ENCODE measurements around the gene NANOG.
"Not testable (repeated sequence)": the region's sequence is repeated elsewhere in the genome, so short reads cannot be mapped to it uniquely, and the experiment has no call there.

NANOG gene

GRCh38 chr12:7787574-7788293, 1.5 kb upstream of the NANOG start:
- Mint-ChIP-seq H3K36me3 (ENCODE audit: low read depth) (no peaks in the 10 kb centered on the region), H3K27ac (no peak overlapping the region), H3K4me3 (no peak overlapping the region), H3K9me3 (no peaks in the 10 kb centered on the region), H3K4me1 (ENCODE audit: low read depth) (no peaks in the 10 kb centered on the region), H3K27me3 (no peaks in the 10 kb centered on the region)

GRCh38 chr12:7788294-7788660, 925 bp upstream of the NANOG start:
- H3K27me3 Mint-ChIP-seq = no peaks in the 10 kb centered on the region
- H3K9me3 Mint-ChIP-seq = no peaks in the 10 kb centered on the region
- no peaks in the 10 kb centered on the region for H3K4me1 Mint-ChIP-seq (ENCODE audit: low read depth)
- H3K4me3 Mint-ChIP-seq = no peak overlapping the region
- H3K27ac Mint-ChIP-seq = no peak overlapping the region
- no peaks in the 10 kb centered on the region for H3K36me3 Mint-ChIP-seq (ENCODE audit: low read depth)

- Mint-ChIP-seq H3K27ac (no peak overlapping the region), H3K9me3 (no peaks in the 10 kb centered on the region), H3K27me3 (no peaks in the 10 kb centered on the region), H3K36me3 (ENCODE audit: low read depth) (no peaks in the 10 kb centered on the region), H3K4me1 (ENCODE audit: low read depth) (no peaks in the 10 kb centered on the region), H3K4me3 (no peak overlapping the region)
These were observed 4.0 kb downstream of the NANOG start for GRCh38 chr12:7793211-7793610.

GRCh38 chr12:7797269-7797668, 8.1 kb downstream of the NANOG start:
- not testable (repeated sequence) for H3K9me3 Mint-ChIP-seq; H3K36me3 Mint-ChIP-seq (ENCODE audit: low read depth); H3K4me3 Mint-ChIP-seq; H3K27ac Mint-ChIP-seq; H3K4me1 Mint-ChIP-seq (ENCODE audit: low read depth); H3K27me3 Mint-ChIP-seq

GRCh38 chr12:7797698-7798398, 8.6 kb downstream of the NANOG start:
- H3K4me3 Mint-ChIP-seq = no peak overlapping the region
- no peaks in the 10 kb centered on the region for H3K4me1 Mint-ChIP-seq (ENCODE audit: low read depth)
- no peak overlapping the region for H3K27ac Mint-ChIP-seq
- no peaks in the 10 kb centered on the region for H3K36me3 Mint-ChIP-seq (ENCODE audit: low read depth)
- no peaks in the 10 kb centered on the region for H3K9me3 Mint-ChIP-seq
- H3K27me3 Mint-ChIP-seq = no peaks in the 10 kb centered on the region

GRCh38 chr12:7798750-7799308, 9.6 kb downstream of the NANOG start:
- not testable (repeated sequence) for H3K27ac Mint-ChIP-seq; H3K27me3 Mint-ChIP-seq; H3K4me1 Mint-ChIP-seq (ENCODE audit: low read depth); H3K9me3 Mint-ChIP-seq; H3K4me3 Mint-ChIP-seq; H3K36me3 Mint-ChIP-seq (ENCODE audit: low read depth)

GRCh38 chr12:7801460-7801859, 12.3 kb downstream of the NANOG start:
- no peaks in the 10 kb centered on the region for H3K27me3 Mint-ChIP-seq
- H3K27ac Mint-ChIP-seq = no peak overlapping the region
- no peaks in the 10 kb centered on the region for H3K36me3 Mint-ChIP-seq (ENCODE audit: low read depth)

GRCh38 chr12:7806319-7806718, 17.1 kb downstream of the NANOG start:
- H3K4me3 Mint-ChIP-seq; H3K9me3 Mint-ChIP-seq; H3K27me3 Mint-ChIP-seq; H3K4me1 Mint-ChIP-seq (ENCODE audit: low read depth); H3K36me3 Mint-ChIP-seq (ENCODE audit: low read depth); H3K27ac Mint-ChIP-seq: not testable (repeated sequence)

More at GRCh38 chr12:7801460-7801859, 12.3 kb downstream of the NANOG start:
- H3K9me3 Mint-ChIP-seq = no peaks in the 10 kb centered on the region
- no peak overlapping the region for H3K4me3 Mint-ChIP-seq
- no peaks in the 10 kb centered on the region for H3K4me1 Mint-ChIP-seq (ENCODE audit: low read depth)

GRCh38 chr12:7806863-7807487, 17.8 kb downstream of the NANOG start:
- H3K9me3 Mint-ChIP-seq = no peaks in the 10 kb centered on the region
- no peak overlapping the region for H3K27ac Mint-ChIP-seq
- H3K27me3 Mint-ChIP-seq = peaks cover 4% of the 10 kb centered on the region
- no peaks in the 10 kb centered on the region for H3K36me3 Mint-ChIP-seq (ENCODE audit: low read depth)
- H3K4me3 Mint-ChIP-seq = no peak overlapping the region
- H3K4me1 Mint-ChIP-seq (ENCODE audit: low read depth) = no peaks in the 10 kb centered on the region

- not testable (repeated sequence) for H3K27ac Mint-ChIP-seq; H3K4me3 Mint-ChIP-seq; H3K36me3 Mint-ChIP-seq (ENCODE audit: low read depth); H3K9me3 Mint-ChIP-seq; H3K4me1 Mint-ChIP-seq (ENCODE audit: low read depth); H3K27me3 Mint-ChIP-seq
These were observed 36.6 kb downstream of the NANOG start for GRCh38 chr12:7825754-7826153.

GRCh38 chr12:7829737-7830136, 40.5 kb downstream of the NANOG start:
- H3K27me3 Mint-ChIP-seq = not testable (repeated sequence)

GRCh38 chr12:7832059-7832696, 43.0 kb downstream of the NANOG start:
- Mint-ChIP-seq H3K36me3 (ENCODE audit: low read depth) (no peaks in the 10 kb centered on the region), H3K4me1 (ENCODE audit: low read depth) (peaks cover 5% of the 10 kb centered on the region), H3K27me3 (no peaks in the 10 kb centered on the region), H3K27ac (no peak overlapping the region), H3K9me3 (no peaks in the 10 kb centered on the region), H3K4me3 (no peak overlapping the region)

More at GRCh38 chr12:7829737-7830136, 40.5 kb downstream of the NANOG start:
- H3K4me3 Mint-ChIP-seq; H3K36me3 Mint-ChIP-seq (ENCODE audit: low read depth); H3K9me3 Mint-ChIP-seq; H3K4me1 Mint-ChIP-seq (ENCODE audit: low read depth); H3K27ac Mint-ChIP-seq: not testable (repeated sequence)

GRCh38 chr12:7833201-7833600, 44.0 kb downstream of the NANOG start:
- H3K4me1 Mint-ChIP-seq (ENCODE audit: low read depth); H3K4me3 Mint-ChIP-seq; H3K9me3 Mint-ChIP-seq; H3K36me3 Mint-ChIP-seq (ENCODE audit: low read depth); H3K27ac Mint-ChIP-seq; H3K27me3 Mint-ChIP-seq: not testable (repeated sequence)

- Mint-ChIP-seq H3K27ac (no peak overlapping the region), H3K9me3 (no peaks in the 10 kb centered on the region), H3K36me3 (ENCODE audit: low read depth) (no peaks in the 10 kb centered on the region), H3K4me1 (ENCODE audit: low read depth) (peaks cover 5% of the 10 kb centered on the region), H3K4me3 (no peak overlapping the region), H3K27me3 (no peaks in the 10 kb centered on the region)
These were observed 44.6 kb downstream of the NANOG start for GRCh38 chr12:7833831-7834230.

GRCh38 chr12:7834701-7835100, 45.5 kb downstream of the NANOG start:
- Mint-ChIP-seq H3K27ac (no peak overlapping the region), H3K4me3 (no peak overlapping the region), H3K9me3 (no peaks in the 10 kb centered on the region), H3K4me1 (ENCODE audit: low read depth) (peaks cover 5% of the 10 kb centered on the region), H3K36me3 (ENCODE audit: low read depth) (no peaks in the 10 kb centered on the region), H3K27me3 (no peaks in the 10 kb centered on the region)
